ENCODE data around the gene PDE10A.

Gene PDE10A

DNA sequence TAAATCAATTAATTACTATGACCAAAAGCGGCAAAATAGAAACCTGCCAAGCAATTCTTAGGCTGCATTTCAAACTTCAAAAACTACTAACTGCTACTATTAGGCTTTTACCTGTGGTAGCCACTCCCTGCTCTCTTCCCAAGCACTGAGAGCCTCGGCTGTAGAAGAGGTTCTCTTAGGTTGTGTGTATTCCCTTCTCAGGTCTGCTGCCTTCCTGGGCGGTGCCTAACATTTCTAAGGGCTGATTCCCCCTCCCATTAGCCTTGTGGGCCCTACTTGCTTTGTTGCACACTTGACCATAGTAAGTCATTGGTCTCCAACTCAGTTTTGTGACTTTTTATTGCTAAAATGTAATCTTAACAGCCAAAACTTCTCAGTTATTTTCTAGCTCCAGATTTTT is 207.6 kb downstream of the PDE10A start:
- WGBS = 85% methylated on average over 3 of the region's 3 CpGs
- H2AFZ ChIP-seq (ENCODE audit: low read depth, low read length) = no peak overlapping the region
- H4K91ac ChIP-seq (ENCODE audit: low read length) = no peak overlapping the region
- H3K27ac ChIP-seq (ENCODE audit: low read length, poor library complexity, severe bottlenecking) = no peak overlapping the region
- H2AK5ac ChIP-seq (ENCODE audit: low read length, severe bottlenecking) = no peak overlapping the region
- H3K27me3 ChIP-seq (ENCODE audit: control insufficient read depth in 1 of 2, insufficient read depth in 1 of 2, low read length in 2 of 2) = no peaks in the 10 kb centered on the region
- H3K4me2 ChIP-seq (ENCODE audit: low read length, poor library complexity, severe bottlenecking) = no peak overlapping the region
- no peak overlapping the region for H3K9ac ChIP-seq (ENCODE audit: low read length)
- H3K9me3 ChIP-seq (ENCODE audit: control insufficient read depth, low read length) = no peaks in the 10 kb centered on the region
- no peak overlapping the region for H2BK5ac ChIP-seq (ENCODE audit: low read depth, low read length, poor library complexity, severe bottlenecking)
- H2BK15ac ChIP-seq (ENCODE audit: low read depth, poor library complexity, severe bottlenecking) = no peak overlapping the region
- DNase-seq = no peak
- no peak overlapping the region for H3K4me3 ChIP-seq (ENCODE audit: insufficient read depth in 1 of 2, low read depth in 1 of 2, low read length in 2 of 2)
- no peak overlapping the region for H2BK120ac ChIP-seq (ENCODE audit: low read depth, low read length)
- peaks cover 37% of the 10 kb centered on the region for H3K79me1 ChIP-seq (replicated peaks; ENCODE audit: low read length, poor library complexity, severe bottlenecking)
- no peak overlapping the region for H3K18ac ChIP-seq (ENCODE audit: low read depth in 1 of 2, low read length in 2 of 2)
- H4K8ac ChIP-seq (ENCODE audit: low read length) = no peak overlapping the region
- no peak overlapping the region for H3K23ac ChIP-seq (ENCODE audit: low read length in 2 of 2)
- no peak overlapping the region for H3K14ac ChIP-seq (ENCODE audit: low read length in 2 of 2)
- peaks cover 0 to 6% of the 10 kb centered on the region in 2 experiments for H3K36me3 ChIP-seq (ENCODE audit: control insufficient read depth in 1 of 2, insufficient read depth in 2 of 2, low read depth in 1 of 2, low read length in 2 of 2)
- H3K4ac ChIP-seq (ENCODE audit: low read depth in 1 of 2, low read length in 2 of 2) = no peak overlapping the region
- no peak overlapping the region for H2BK12ac ChIP-seq (ENCODE audit: low read length in 2 of 2)
- H3K4me1 ChIP-seq (ENCODE audit: control insufficient read depth, insufficient read depth, low read depth, low read length) = no peaks in the 10 kb centered on the region

DNA sequence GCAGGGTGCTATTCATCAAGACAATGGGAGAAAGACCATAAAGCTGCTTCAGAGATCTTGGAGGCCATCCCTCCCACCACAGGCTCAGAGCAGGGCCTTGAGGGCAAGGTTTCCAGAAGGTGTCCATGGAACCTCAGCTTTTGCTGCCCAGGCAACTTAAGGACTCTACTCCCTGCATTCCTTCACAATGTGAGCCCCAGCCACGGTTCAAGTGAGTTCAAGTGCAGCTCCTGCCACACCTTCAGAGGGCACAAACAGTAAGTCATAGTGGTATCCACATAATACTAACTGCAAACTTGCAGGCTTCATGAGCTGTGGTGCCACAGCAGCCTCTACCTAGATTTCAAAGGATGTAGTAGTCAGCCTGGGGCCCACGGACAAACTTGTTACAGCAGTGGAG is 209.6 kb downstream of the PDE10A start:
- Histone ChIP-seq H3K27ac (ENCODE audit: low read length, poor library complexity, severe bottlenecking) (no peak overlapping the region), H2BK15ac (ENCODE audit: low read depth, poor library complexity, severe bottlenecking) (no peak overlapping the region), H3K79me1 (replicated peaks; ENCODE audit: low read length, poor library complexity, severe bottlenecking) (peaks cover 34% of the 10 kb centered on the region), H2BK12ac (ENCODE audit: low read length in 2 of 2) (no peak overlapping the region), H3K9ac (ENCODE audit: low read length) (no peak overlapping the region), H3K27me3 (ENCODE audit: control insufficient read depth in 1 of 2, insufficient read depth in 1 of 2, low read length in 2 of 2) (no peaks in the 10 kb centered on the region), H2AFZ (ENCODE audit: low read depth, low read length) (no peak overlapping the region), H3K4me2 (ENCODE audit: low read length, poor library complexity, severe bottlenecking) (no peak overlapping the region), H3K14ac (ENCODE audit: low read length in 2 of 2) (no peak overlapping the region), H2BK120ac (ENCODE audit: low read depth, low read length) (no peak overlapping the region), H3K4me1 (ENCODE audit: control insufficient read depth, insufficient read depth, low read depth, low read length) (no peaks in the 10 kb centered on the region), H3K4me3 (ENCODE audit: insufficient read depth in 1 of 2, low read depth in 1 of 2, low read length in 2 of 2) (no peak overlapping the region), H3K18ac (ENCODE audit: low read depth in 1 of 2, low read length in 2 of 2) (no peak overlapping the region), H3K9me3 (ENCODE audit: control insufficient read depth, low read length) (no peaks in the 10 kb centered on the region), H4K8ac (ENCODE audit: low read length) (no peak overlapping the region), H2AK5ac (ENCODE audit: low read length, severe bottlenecking) (no peak overlapping the region), H4K91ac (ENCODE audit: low read length) (no peak overlapping the region), H2BK5ac (ENCODE audit: low read depth, low read length, poor library complexity, severe bottlenecking) (no peak overlapping the region), H3K36me3 (ENCODE audit: control insufficient read depth in 1 of 2, insufficient read depth in 2 of 2, low read depth in 1 of 2, low read length in 2 of 2) (peaks cover 0 to 6% of the 10 kb centered on the region in 2 experiments), H3K23ac (ENCODE audit: low read length in 2 of 2) (no peak overlapping the region), H3K4ac (ENCODE audit: low read depth in 1 of 2, low read length in 2 of 2) (no peak overlapping the region)
- no peak for DNase-seq
- 94% methylated on average over 2 of the region's 2 CpGs for WGBS

DNA sequence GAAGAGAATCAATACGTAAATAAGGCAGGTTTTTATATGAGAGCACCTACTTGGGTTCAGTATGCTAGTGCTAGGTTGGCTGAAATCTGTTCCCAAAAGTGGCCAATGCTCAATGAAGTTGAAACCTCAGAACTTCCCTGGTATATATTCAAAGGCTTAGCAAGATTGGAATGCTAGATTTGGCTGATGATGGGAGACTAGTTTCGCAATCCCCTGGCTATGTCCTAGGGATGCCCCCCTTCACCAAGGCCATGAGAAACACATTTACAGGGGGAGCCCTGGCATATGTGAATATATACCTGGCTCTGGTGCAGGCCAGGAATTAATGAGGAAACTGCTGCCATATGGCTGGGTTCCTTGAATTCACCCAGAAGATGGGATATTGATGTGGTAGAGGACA is 211.2 kb downstream of the PDE10A start:
- Histone ChIP-seq H2AFZ (ENCODE audit: low read depth, low read length) (no peak overlapping the region), H3K23ac (ENCODE audit: low read length in 2 of 2) (no peak overlapping the region), H3K14ac (ENCODE audit: low read length in 2 of 2) (no peak overlapping the region), H2BK12ac (ENCODE audit: low read length in 2 of 2) (no peak overlapping the region), H2AK5ac (ENCODE audit: low read length, severe bottlenecking) (no peak overlapping the region), H3K4me1 (ENCODE audit: control insufficient read depth, insufficient read depth, low read depth, low read length) (no peaks in the 10 kb centered on the region), H3K27me3 (ENCODE audit: control insufficient read depth in 1 of 2, insufficient read depth in 1 of 2, low read length in 2 of 2) (no peaks in the 10 kb centered on the region), H3K79me1 (replicated peaks; ENCODE audit: low read length, poor library complexity, severe bottlenecking) (peaks cover 37% of the 10 kb centered on the region), H4K91ac (ENCODE audit: low read length) (no peak overlapping the region), H3K4me3 (ENCODE audit: insufficient read depth in 1 of 2, low read depth in 1 of 2, low read length in 2 of 2) (no peak overlapping the region), H3K9me3 (ENCODE audit: control insufficient read depth, low read length) (no peaks in the 10 kb centered on the region), H3K18ac (ENCODE audit: low read depth in 1 of 2, low read length in 2 of 2) (no peak overlapping the region), H2BK5ac (ENCODE audit: low read depth, low read length, poor library complexity, severe bottlenecking) (no peak overlapping the region), H3K4ac (ENCODE audit: low read depth in 1 of 2, low read length in 2 of 2) (no peak overlapping the region), H4K8ac (ENCODE audit: low read length) (no peak overlapping the region), H2BK15ac (ENCODE audit: low read depth, poor library complexity, severe bottlenecking) (no peak overlapping the region), H3K27ac (ENCODE audit: low read length, poor library complexity, severe bottlenecking) (no peak overlapping the region), H3K9ac (ENCODE audit: low read length) (no peak overlapping the region), H2BK120ac (ENCODE audit: low read depth, low read length) (no peak overlapping the region), H3K4me2 (ENCODE audit: low read length, poor library complexity, severe bottlenecking) (no peak overlapping the region), H3K36me3 (ENCODE audit: control insufficient read depth in 1 of 2, insufficient read depth in 2 of 2, low read depth in 1 of 2, low read length in 2 of 2) (peaks cover 0 to 6% of the 10 kb centered on the region in 2 experiments)
- WGBS = 100% methylated on average over 1 of the region's 2 CpGs
- DNase-seq = no peak

DNA sequence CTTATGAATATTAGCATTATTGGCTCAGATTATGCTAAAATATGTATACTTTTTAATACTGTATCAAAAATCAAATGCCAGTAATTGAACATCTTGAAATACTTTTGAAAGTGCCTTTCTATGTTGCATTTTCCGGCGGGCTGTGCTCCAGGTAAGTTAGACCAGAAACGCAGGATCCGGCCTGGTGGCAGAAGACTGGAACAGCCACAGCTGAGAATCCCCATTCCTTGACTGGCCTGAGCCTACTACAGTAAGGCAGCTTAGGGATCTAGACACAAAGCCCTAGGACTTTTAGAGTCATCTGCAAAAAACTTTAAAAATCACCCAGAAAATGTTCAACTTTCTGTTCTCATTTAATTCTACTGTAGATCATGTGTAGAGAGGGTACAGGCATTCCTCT is 214.8 kb downstream of the PDE10A start:
- Histone ChIP-seq H3K4me3 (ENCODE audit: insufficient read depth in 1 of 2, low read depth in 1 of 2, low read length in 2 of 2) (no peak overlapping the region), H2BK15ac (ENCODE audit: low read depth, poor library complexity, severe bottlenecking) (no peak overlapping the region), H3K27me3 (ENCODE audit: control insufficient read depth in 1 of 2, insufficient read depth in 1 of 2, low read length in 2 of 2) (no peaks in the 10 kb centered on the region), H3K18ac (ENCODE audit: low read depth in 1 of 2, low read length in 2 of 2) (no peak overlapping the region), H2BK5ac (ENCODE audit: low read depth, low read length, poor library complexity, severe bottlenecking) (no peak overlapping the region), H2BK120ac (ENCODE audit: low read depth, low read length) (no peak overlapping the region), H3K4ac (ENCODE audit: low read depth in 1 of 2, low read length in 2 of 2) (no peak overlapping the region), H3K4me2 (ENCODE audit: low read length, poor library complexity, severe bottlenecking) (no peak overlapping the region), H3K27ac (ENCODE audit: low read length, poor library complexity, severe bottlenecking) (no peak overlapping the region), H4K91ac (ENCODE audit: low read length) (no peak overlapping the region), H2BK12ac (ENCODE audit: low read length in 2 of 2) (no peak overlapping the region), H2AK5ac (ENCODE audit: low read length, severe bottlenecking) (no peak overlapping the region), H3K9ac (ENCODE audit: low read length) (no peak overlapping the region), H3K79me1 (replicated peaks; ENCODE audit: low read length, poor library complexity, severe bottlenecking) (peaks cover 26% of the 10 kb centered on the region), H3K36me3 (ENCODE audit: control insufficient read depth in 1 of 2, insufficient read depth in 2 of 2, low read depth in 1 of 2, low read length in 2 of 2) (peaks cover 0 to 5% of the 10 kb centered on the region in 2 experiments), H2AFZ (ENCODE audit: low read depth, low read length) (no peak overlapping the region), H3K9me3 (ENCODE audit: control insufficient read depth, low read length) (no peaks in the 10 kb centered on the region), H4K8ac (ENCODE audit: low read length) (no peak overlapping the region), H3K23ac (ENCODE audit: low read length in 2 of 2) (no peak overlapping the region), H3K4me1 (ENCODE audit: control insufficient read depth, insufficient read depth, low read depth, low read length) (no peaks in the 10 kb centered on the region), H3K14ac (ENCODE audit: low read length in 2 of 2) (no peak overlapping the region)
- 97% methylated on average over 4 of the region's 4 CpGs for WGBS
- no peak for DNase-seq
